HCT116 (cell line): ENCODE results near the gene PTPA.

Source experiments
- CEBPB ChIP-seq: IDR thresholded peaks from 2 replicates; pipeline ENCODE4 v1.6.1; 2012; ENCODE audit warnings: low read depth
- EZH2phosphoT487 ChIP-seq: fragments of 200-600 bp; IDR thresholded peaks from 2 replicates; pipeline ENCODE4 v1.6.1; 2018; ENCODE audit warnings: antibody characterized with exemption, borderline replicate concordance
- POLR2A ChIP-seq: IDR thresholded peaks from 2 replicates; pipeline ENCODE4 v1.7.0; 2011; ENCODE audit warnings: borderline replicate concordance; ENCODE audit not compliant: insufficient read depth, insufficient read length; ENCODE audit errors: extremely low read depth
- RAD21 ChIP-seq: IDR thresholded peaks from 2 replicates; pipeline ENCODE4 v1.6.1; 2012; ENCODE audit warnings: low read depth, mild to moderate bottlenecking
- TF ChIP-seq, protein P1 (sequence below), 3 experiments: fragments of 200-600 bp in 1 of 3; sonication (generic) in 1 of 3; IDR thresholded peaks in 2 of 3; conservative IDR thresholded peaks in 1 of 3; 2 replicates each; pipeline ENCODE4 v1.5.1; 2012 to 2017; ENCODE audit warnings: low read depth in 2 of 3, low read length in 2 of 3, antibody characterized with exemption in 1 of 3, borderline replicate concordance in 1 of 3, control low read depth in 1 of 3, mild to moderate bottlenecking in 1 of 3, mixed read lengths in 1 of 3, mixed run types in 1 of 3, moderate library complexity in 1 of 3; ENCODE audit not compliant: insufficient read depth in 1 of 3

DNA sequence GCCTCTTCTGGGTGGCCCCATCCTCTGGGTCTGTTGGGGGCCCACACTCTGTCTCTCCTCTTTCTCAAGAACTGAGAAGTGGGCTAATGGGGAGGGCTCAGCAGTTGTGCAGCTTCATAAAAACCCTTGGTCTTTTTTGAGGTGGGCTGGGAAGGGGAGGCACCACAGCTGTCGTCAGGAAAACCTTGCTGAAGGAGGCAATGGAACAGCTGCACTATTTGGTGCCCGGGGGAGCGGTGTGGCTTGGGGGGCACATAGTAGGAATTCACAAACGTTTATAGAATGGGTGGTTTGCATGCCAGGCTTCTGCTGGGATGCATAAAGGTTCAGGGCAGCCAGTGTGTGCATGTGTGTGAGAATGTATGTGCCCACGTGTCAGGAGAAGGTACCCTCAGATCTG is 70.0 kb downstream of the PTPA start:
- no peak for TF ChIP-seq RAD21
- TF ChIP-seq, protein P1, sequence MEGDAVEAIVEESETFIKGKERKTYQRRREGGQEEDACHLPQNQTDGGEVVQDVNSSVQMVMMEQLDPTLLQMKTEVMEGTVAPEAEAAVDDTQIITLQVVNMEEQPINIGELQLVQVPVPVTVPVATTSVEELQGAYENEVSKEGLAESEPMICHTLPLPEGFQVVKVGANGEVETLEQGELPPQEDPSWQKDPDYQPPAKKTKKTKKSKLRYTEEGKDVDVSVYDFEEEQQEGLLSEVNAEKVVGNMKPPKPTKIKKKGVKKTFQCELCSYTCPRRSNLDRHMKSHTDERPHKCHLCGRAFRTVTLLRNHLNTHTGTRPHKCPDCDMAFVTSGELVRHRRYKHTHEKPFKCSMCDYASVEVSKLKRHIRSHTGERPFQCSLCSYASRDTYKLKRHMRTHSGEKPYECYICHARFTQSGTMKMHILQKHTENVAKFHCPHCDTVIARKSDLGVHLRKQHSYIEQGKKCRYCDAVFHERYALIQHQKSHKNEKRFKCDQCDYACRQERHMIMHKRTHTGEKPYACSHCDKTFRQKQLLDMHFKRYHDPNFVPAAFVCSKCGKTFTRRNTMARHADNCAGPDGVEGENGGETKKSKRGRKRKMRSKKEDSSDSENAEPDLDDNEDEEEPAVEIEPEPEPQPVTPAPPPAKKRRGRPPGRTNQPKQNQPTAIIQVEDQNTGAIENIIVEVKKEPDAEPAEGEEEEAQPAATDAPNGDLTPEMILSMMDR (IDR thresholded peaks at IDR 0.05 in 2 of 3, conservative IDR thresholded peaks at IDR 0.05 in 1 of 3; ENCODE audit: borderline replicate concordance in 1 of 3, insufficient read depth in 1 of 3, low read depth in 2 of 3, low read length in 2 of 3): no peak
- no peak for TF ChIP-seq POLR2A
- TF ChIP-seq CEBPB: no peak
- no peak for TF ChIP-seq EZH2phosphoT487
